H1 (cell line): ENCODE results near the gene PRAMEF12. TPM values are rescaled to one million over a fixed set of nuclear protein-coding genes. Genes with fewer than 3 reads are reported as not detected.
"Not testable (repeated sequence)": the region's sequence is repeated elsewhere in the genome, so short reads cannot be mapped to it uniquely, and the experiment has no call there.

ENCODE experiments used
- CTCF ChIA-PET: fragments of 300-600 bp; sonication (Branson Sonifier 250); formaldehyde crosslinking; loops from one replicate; lab custom pipeline; 2021; ENCODE audit not compliant: partially characterized antibody; lab: Charles Lee
- POLR2A ChIA-PET: fragments of 300-600 bp; sonication (Branson Sonifier 250); formaldehyde crosslinking; loops from one replicate; lab custom pipeline; 2021; ENCODE audit warnings: inconsistent platforms; ENCODE audit not compliant: partially characterized antibody; lab: Charles Lee
- DNase-seq, 2 experiments: peaks; one replicate each; pipeline versions ENCODE4 v3.0.0 to v3.0.0-alpha.2; 2010 to 2022; ENCODE audit warnings: low spot score in 2 of 2, low read depth in 1 of 2, mixed read lengths in 1 of 2
- FAIRE-seq: peaks from 2 replicates; lab custom pipeline; 2011; peaks lifted over from hg19 to GRCh38; lab: Jason Lieb, UNC
- H2AFZ ChIP-seq: 2 replicates; pipeline ENCODE4 v1.8.1; 2012; ENCODE audit warnings: low read length, inconsistent platforms
- H2AK5ac ChIP-seq: 2 replicates; pipeline ENCODE4 v1.6.1; 2013; ENCODE audit warnings: low read depth, low read length
- H2BK120ac ChIP-seq: replicated peaks from 2 replicates; pipeline ENCODE3; 2013; ENCODE audit warnings: low read depth, low read length, inconsistent platforms
- H2BK12ac ChIP-seq: 2 replicates; pipeline ENCODE4 v1.6.1; 2013; ENCODE audit warnings: low read depth, low read length
- H2BK15ac ChIP-seq: 2 replicates; pipeline ENCODE4 v1.6.1; 2013; ENCODE audit warnings: low read length
- H2BK20ac ChIP-seq: 2 replicates; pipeline ENCODE4 v1.6.1; 2013; ENCODE audit warnings: low read length
- H2BK5ac ChIP-seq: 2 replicates; pipeline ENCODE4 v1.6.1; 2013; ENCODE audit warnings: low read depth, low read length
- H3K14ac ChIP-seq: 2 replicates; pipeline ENCODE4 v1.6.1; 2013; ENCODE audit warnings: inconsistent platforms; ENCODE audit not compliant: insufficient read length
- H3K18ac ChIP-seq: 2 replicates; pipeline ENCODE4 v1.6.1; 2013; ENCODE audit warnings: low read length; ENCODE audit errors: extremely low read depth
- H3K23ac ChIP-seq: 2 replicates; pipeline ENCODE4 v1.6.1; 2013; ENCODE audit warnings: inconsistent platforms; ENCODE audit not compliant: insufficient read length
- H3K23me2 ChIP-seq: 2 replicates; pipeline ENCODE4 v1.6.1; 2013; ENCODE audit warnings: low read depth, low read length
- H3K27ac ChIP-seq: 2 replicates; pipeline ENCODE4 v1.6.1; 2011; ENCODE audit warnings: low read depth, low read length, inconsistent platforms
- H3K27me3 ChIP-seq, 4 experiments: replicated peaks in 1 of 4; 1 replicate in 1 of 4; 2 replicates in 3 of 4; pipeline versions ENCODE4 v1.6.1 to v1.8.1; 2011 to 2013; ENCODE audit warnings: low read length in 3 of 4, mild to moderate bottlenecking in 3 of 4, inconsistent platforms in 2 of 4, mixed read lengths in 2 of 4, moderate library complexity in 1 of 4; ENCODE audit not compliant: control insufficient read depth in 3 of 4, insufficient read depth in 3 of 4; ENCODE audit errors: extremely low read depth in 1 of 4
- H3K36me3 ChIP-seq, 4 experiments: 2 replicates each; pipeline versions ENCODE4 v1.6.1 to v1.8.1; 2011 to 2013; ENCODE audit warnings: mild to moderate bottlenecking in 4 of 4, low read length in 3 of 4, moderate library complexity in 2 of 4, control low read depth in 1 of 4, inconsistent platforms in 1 of 4; ENCODE audit not compliant: insufficient read depth in 4 of 4, control insufficient read depth in 2 of 4
- H3K4ac ChIP-seq: replicated peaks from 2 replicates; pipeline ENCODE3; 2013; ENCODE audit warnings: low read length, low read depth, mixed read lengths, inconsistent platforms; ENCODE audit not compliant: insufficient read length
- H3K4me1 ChIP-seq, 4 experiments: replicated peaks in 1 of 4; 1 replicate in 1 of 4; 2 replicates in 3 of 4; pipeline versions ENCODE4 v1.6.1 to v1.8.1; 2011 to 2013; ENCODE audit warnings: low read length in 3 of 4, inconsistent platforms in 2 of 4, mixed read lengths in 1 of 4; ENCODE audit not compliant: insufficient read depth in 4 of 4, control insufficient read depth in 3 of 4
- H3K4me2 ChIP-seq, 2 experiments: 2 replicates each; pipeline versions ENCODE4 v1.6.1 to v1.8.1; 2011 to 2013; ENCODE audit warnings: low read depth in 2 of 2, low read length in 2 of 2, control low read depth in 1 of 2, inconsistent platforms in 1 of 2, mild to moderate bottlenecking in 1 of 2; ENCODE audit not compliant: insufficient read depth in 1 of 2
- H3K4me3 ChIP-seq, 4 experiments: fragments of 200-600, 300-600 bp in 1 of 4; sonication (generic), shearing (Covaris generic), sonication (Bioruptor Twin) in 1 of 4; 2 replicates each; pipeline versions ENCODE4 v1.5.1 to v1.8.1; 2011 to 2016; ENCODE audit warnings: low read length in 4 of 4, low read depth in 3 of 4, control low read depth in 2 of 4, inconsistent platforms in 2 of 4, mild to moderate bottlenecking in 2 of 4, mixed read lengths in 1 of 4, moderate library complexity in 1 of 4; ENCODE audit not compliant: insufficient read depth in 2 of 4; ENCODE audit errors: extremely low read depth in 1 of 4
- H3K56ac ChIP-seq: replicated peaks from 2 replicates; pipeline ENCODE3; 2013; ENCODE audit warnings: low read depth, mild to moderate bottlenecking, mixed read lengths, low read length, inconsistent platforms; ENCODE audit not compliant: insufficient read length
- H3K79me1 ChIP-seq: 2 replicates; pipeline ENCODE4 v1.6.1; 2013; ENCODE audit warnings: low read depth, low read length, control low read depth
- H3K79me2 ChIP-seq, 2 experiments: 2 replicates each; pipeline versions ENCODE4 v1.6.1 to v1.8.1; 2012 to 2013; ENCODE audit warnings: low read length in 2 of 2, mild to moderate bottlenecking in 2 of 2, inconsistent platforms in 1 of 2; ENCODE audit not compliant: insufficient read depth in 2 of 2, control insufficient read depth in 1 of 2
- H3K9ac ChIP-seq, 4 experiments: replicated peaks in 1 of 4; 1 replicate in 1 of 4; 2 replicates in 3 of 4; pipeline versions ENCODE4 v1.6.1 to v1.8.1; 2011 to 2013; ENCODE audit warnings: low read depth in 3 of 4, low read length in 3 of 4, control low read depth in 2 of 4, mild to moderate bottlenecking in 2 of 4, moderate library complexity in 2 of 4, inconsistent platforms in 1 of 4; ENCODE audit errors: extremely low read depth in 1 of 4
- H3K9me3 ChIP-seq, 2 experiments: 2 replicates each; pipeline versions ENCODE4 v1.6.1 to v1.8.1; 2012 to 2013; ENCODE audit warnings: mild to moderate bottlenecking in 2 of 2, moderate library complexity in 2 of 2, control low read depth in 1 of 2, inconsistent platforms in 1 of 2, low read depth in 1 of 2, low read length in 1 of 2, mixed read lengths in 1 of 2; ENCODE audit not compliant: insufficient read depth in 2 of 2
- H4K20me1 ChIP-seq, 2 experiments: replicated peaks in 1 of 2; 2 replicates each; pipeline versions ENCODE3 to v1.8.1; 2011 to 2013; ENCODE audit warnings: inconsistent platforms in 2 of 2, low read length in 2 of 2, mild to moderate bottlenecking in 1 of 2; ENCODE audit not compliant: insufficient read depth in 2 of 2, control insufficient read depth in 1 of 2
- H4K5ac ChIP-seq: 2 replicates; pipeline ENCODE4 v1.6.1; 2013; ENCODE audit warnings: low read length, low read depth, mixed read lengths, inconsistent platforms; ENCODE audit not compliant: insufficient read length
- H4K8ac ChIP-seq: 2 replicates; pipeline ENCODE4 v1.8.0; 2013; ENCODE audit warnings: mild to moderate bottlenecking, moderate library complexity, low read length, inconsistent platforms; ENCODE audit not compliant: insufficient read depth; ENCODE audit errors: extremely low read depth
- H4K91ac ChIP-seq: replicated peaks from 2 replicates; pipeline ENCODE3; 2013; ENCODE audit warnings: low read length, mixed read lengths, inconsistent platforms; ENCODE audit not compliant: insufficient read length
- CTCF ChIP-seq, 3 experiments: IDR thresholded peaks; 1 replicate in 2 of 3; 2 replicates in 1 of 3; pipeline versions ENCODE4 v1.5.1 to v1.6.1; 2011; ENCODE audit warnings: low read length in 3 of 3, mild to moderate bottlenecking in 3 of 3, inconsistent platforms in 2 of 3, low read depth in 1 of 3, moderate library complexity in 1 of 3; ENCODE audit not compliant: insufficient read depth in 1 of 3; ENCODE audit errors: control extremely low read depth in 1 of 3
- RAD21 ChIP-seq, 2 experiments: IDR thresholded peaks in 1 of 2; conservative IDR thresholded peaks in 1 of 2; 2 replicates each; pipeline ENCODE4 v1.6.1; 2011; ENCODE audit warnings: low read depth in 2 of 2, low read length in 2 of 2, improper control_type of control experiment in 1 of 2, inconsistent platforms in 1 of 2, mild to moderate bottlenecking in 1 of 2, moderate library complexity in 1 of 2
- WGBS, 2 experiments: shearing (Covaris generic) in 1 of 2; methylation state at CpG; one replicate each; pipeline versions ENCODE4 v1.1.6 to v1.1.7; 2013 to 2015; ENCODE audit warnings: low lambda C conversion rate in 2 of 2, mixed read lengths in 2 of 2, inconsistent platforms in 1 of 2, low coverage in 1 of 2, missing lambda C conversion rate in 1 of 2; ENCODE audit not compliant: insufficient replicate concordance in 2 of 2, insufficient coverage in 1 of 2, insufficient read length in 1 of 2; ENCODE audit errors: extremely low coverage in 1 of 2, missing lambda C conversion rate in 1 of 2; 5-methylcytosine and 5-hydroxymethylcytosine counted together
- polyA plus RNA-seq, 7 experiments: library from polyadenylated mRNA; depleted of rRNA in 3 of 7; stranded (reverse) in 5 of 7; unstranded in 2 of 7; fragments of >200 nt in 5 of 7; fragments of 200-250 nt in 2 of 7; gene quantifications; 1 replicate in 5 of 7; 2 replicates in 1 of 7; 4 replicates in 1 of 7; pipeline versions ENCODE4 v1.2.1 to v1.2.3, GENCODE V29; 2011 to 2013; ENCODE audit warnings: missing spikeins in 2 of 7, mixed read lengths in 2 of 7
- total RNA-seq: library from RNA; stranded (reverse); fragmentation: NEBNext Ultra II Directional; extraction: Animal tissue kit (Norgen Biotek cat#: 25700); gene quantifications from 2 replicates; pipeline ENCODE4 v1.2.1, GENCODE V29; 2021

The PRAMEF12 gene
- total and polyA plus RNA-seq, 2 of the 8 experiments (the other 6 are each of a cell fraction or from before 2014, with no cell fraction given), result not detected

GRCh38 chr1:12783783-12784182, 10.2 kb downstream of the PRAMEF12 start:
- FAIRE-seq, H3K4me2 ChIP-seq, CTCF ChIA-PET, POLR2A ChIA-PET, H4K8ac ChIP-seq, H2BK120ac ChIP-seq, H3K14ac ChIP-seq, H3K9ac ChIP-seq, H3K27ac ChIP-seq, H2BK5ac ChIP-seq, H2BK20ac ChIP-seq, H4K5ac ChIP-seq, H4K20me1 ChIP-seq, H2AFZ ChIP-seq, H3K79me1 ChIP-seq, H3K4ac ChIP-seq, H2BK15ac ChIP-seq, H3K18ac ChIP-seq, H3K9me3 ChIP-seq, H2AK5ac ChIP-seq, DNase-seq, H3K36me3 ChIP-seq, H3K4me3 ChIP-seq, H3K23me2 ChIP-seq, H3K23ac ChIP-seq, H2BK12ac ChIP-seq, H3K79me2 ChIP-seq, H3K56ac ChIP-seq, H4K91ac ChIP-seq, H3K27me3 ChIP-seq, H3K4me1 ChIP-seq: not testable (repeated sequence)
- peak in 2 of 3 experiments; percentile 14 to 25; a peak in 2 of 4 replicates for TF ChIP-seq CTCF (IDR thresholded peaks at IDR 0.05; ENCODE audit: control extremely low read depth in 1 of 3, insufficient read depth in 1 of 3, low read depth in 1 of 3, low read length in 3 of 3)
- peak; percentile 48 to 51 for TF ChIP-seq RAD21 (IDR thresholded peaks at IDR 0.05 in 1 of 2, conservative IDR thresholded peaks at IDR 0.05 in 1 of 2; ENCODE audit: low read depth in 2 of 2, low read length in 2 of 2)
- 37% methylated on average over 5 of the region's 7 CpGs; no CpG with 5 or more reads in 1 of the 2 experiments for WGBS, 2 experiments
